DOHH2 (cell line): Measurements from ENCODE around the gene DCAF4.

ENCODE experiments used
- CTCF ChIP-seq: fragments of 200-600 bp; sonication (generic); IDR thresholded peaks from one replicate; pipeline ENCODE4 v1.5.1; 2014; ENCODE audit warnings: antibody characterized with exemption, mild to moderate bottlenecking, low read depth, low read length; ENCODE audit not compliant: poor library complexity, severe bottlenecking
- EZH2phosphoT487 ChIP-seq: fragments of 200-600 bp; sonication (generic); IDR thresholded peaks from 2 replicates; pipeline ENCODE4 v1.6.1; 2017; ENCODE audit warnings: borderline replicate concordance, mild to moderate bottlenecking, antibody characterized with exemption, low read length, moderate library complexity, mixed read lengths

- TF ChIP-seq EZH2phosphoT487, result no peak
- no peak for TF ChIP-seq CTCF
Measured at GRCh38 chr14:72970824-72971434, 44.7 kb downstream of the DCAF4 start.
